ENCODE measurements around the gene BBS4.

Gene BBS4

DNA sequence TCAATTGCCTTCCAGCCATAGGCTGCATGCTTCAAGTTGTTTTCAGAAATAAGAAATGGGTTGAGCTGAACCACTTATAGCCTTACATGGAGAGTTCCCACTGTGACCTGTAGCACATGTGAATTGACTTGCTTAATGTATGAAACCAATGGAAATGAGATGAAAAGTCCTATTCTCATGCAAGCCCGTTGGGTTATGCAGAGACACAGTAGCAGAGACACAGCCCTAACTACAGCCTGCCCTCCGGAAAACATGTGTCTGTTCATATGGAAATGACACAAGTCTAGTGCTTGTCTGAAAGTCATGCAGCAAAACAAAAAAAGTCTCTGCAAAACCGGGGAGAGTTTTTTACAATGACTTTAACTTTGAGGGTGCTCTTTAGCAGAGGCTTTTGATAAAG, 14.5 kb upstream of the BBS4 start:
- TF ChIP-seq, protein P1, sequence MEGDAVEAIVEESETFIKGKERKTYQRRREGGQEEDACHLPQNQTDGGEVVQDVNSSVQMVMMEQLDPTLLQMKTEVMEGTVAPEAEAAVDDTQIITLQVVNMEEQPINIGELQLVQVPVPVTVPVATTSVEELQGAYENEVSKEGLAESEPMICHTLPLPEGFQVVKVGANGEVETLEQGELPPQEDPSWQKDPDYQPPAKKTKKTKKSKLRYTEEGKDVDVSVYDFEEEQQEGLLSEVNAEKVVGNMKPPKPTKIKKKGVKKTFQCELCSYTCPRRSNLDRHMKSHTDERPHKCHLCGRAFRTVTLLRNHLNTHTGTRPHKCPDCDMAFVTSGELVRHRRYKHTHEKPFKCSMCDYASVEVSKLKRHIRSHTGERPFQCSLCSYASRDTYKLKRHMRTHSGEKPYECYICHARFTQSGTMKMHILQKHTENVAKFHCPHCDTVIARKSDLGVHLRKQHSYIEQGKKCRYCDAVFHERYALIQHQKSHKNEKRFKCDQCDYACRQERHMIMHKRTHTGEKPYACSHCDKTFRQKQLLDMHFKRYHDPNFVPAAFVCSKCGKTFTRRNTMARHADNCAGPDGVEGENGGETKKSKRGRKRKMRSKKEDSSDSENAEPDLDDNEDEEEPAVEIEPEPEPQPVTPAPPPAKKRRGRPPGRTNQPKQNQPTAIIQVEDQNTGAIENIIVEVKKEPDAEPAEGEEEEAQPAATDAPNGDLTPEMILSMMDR (conservative IDR thresholded peaks at IDR 0.05) = no peak
- H3K27ac ChIP-seq = no peak overlapping the region

DNA sequence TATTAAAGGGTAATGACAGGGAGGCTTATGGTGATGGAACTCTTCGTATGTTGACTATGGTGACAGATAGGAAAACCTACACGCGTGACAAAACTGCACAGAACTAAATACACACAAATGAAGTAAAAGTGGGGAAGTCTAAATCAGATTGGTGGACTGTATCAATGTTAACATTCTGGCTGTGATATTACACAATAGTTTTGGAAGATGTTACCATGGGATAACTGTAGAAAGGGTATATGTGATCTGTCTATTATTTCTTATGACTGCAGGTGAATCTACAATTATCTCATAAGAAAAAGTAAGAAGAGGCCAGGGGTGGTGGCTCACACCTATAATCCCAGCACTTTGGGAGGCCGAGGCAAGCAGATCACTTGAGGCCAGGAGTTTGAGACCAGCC, 9.2 kb upstream of the BBS4 start:
- TF ChIP-seq, protein P1 (conservative IDR thresholded peaks at IDR 0.05) = no peak
- H3K27ac ChIP-seq = no peak overlapping the region

DNA sequence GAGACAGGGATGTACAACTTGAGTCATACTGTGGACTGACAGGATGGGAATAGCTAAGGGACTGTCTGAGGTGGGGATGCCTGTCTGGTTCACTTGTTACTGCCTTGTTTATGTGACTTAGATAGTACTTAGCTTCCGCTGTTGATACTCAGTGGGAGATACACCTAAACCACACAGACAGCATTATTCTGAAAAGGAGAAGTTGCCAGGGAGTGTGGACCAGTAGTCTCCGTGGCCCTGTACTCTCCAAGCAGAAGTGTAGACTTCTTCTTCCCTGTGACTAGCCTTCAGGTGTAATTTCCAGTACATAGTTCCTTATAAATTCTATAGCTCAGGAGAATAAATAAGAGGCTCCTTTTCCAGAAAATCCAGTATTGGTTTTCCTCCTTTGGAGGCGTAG, 5.1 kb upstream of the BBS4 start:
- TF ChIP-seq, protein P1 (conservative IDR thresholded peaks at IDR 0.05) = no peak
- H3K27ac ChIP-seq = no peak overlapping the region

DNA sequence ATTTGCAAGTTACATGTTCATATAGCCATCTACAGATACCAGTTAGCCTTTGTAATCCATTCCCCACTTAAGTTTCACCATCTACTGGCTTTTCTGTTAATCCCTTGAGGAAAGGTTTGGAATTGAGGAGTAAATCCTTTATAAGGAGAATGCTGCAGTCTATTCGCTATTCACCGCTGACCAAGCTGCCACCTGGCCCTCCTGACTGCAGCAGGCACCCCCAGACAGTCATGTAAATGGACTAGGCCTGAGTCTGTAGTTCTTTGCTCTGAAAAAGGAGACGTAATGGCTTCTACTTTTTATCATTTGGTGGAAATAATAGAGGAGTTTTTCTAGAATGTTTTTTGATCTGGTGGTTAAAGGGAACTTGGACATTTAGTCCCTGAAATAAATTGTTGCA, 3.2 kb upstream of the BBS4 start:
- TF ChIP-seq, protein P1 (conservative IDR thresholded peaks at IDR 0.05) = no peak
- H3K27ac ChIP-seq = no peak overlapping the region

DNA sequence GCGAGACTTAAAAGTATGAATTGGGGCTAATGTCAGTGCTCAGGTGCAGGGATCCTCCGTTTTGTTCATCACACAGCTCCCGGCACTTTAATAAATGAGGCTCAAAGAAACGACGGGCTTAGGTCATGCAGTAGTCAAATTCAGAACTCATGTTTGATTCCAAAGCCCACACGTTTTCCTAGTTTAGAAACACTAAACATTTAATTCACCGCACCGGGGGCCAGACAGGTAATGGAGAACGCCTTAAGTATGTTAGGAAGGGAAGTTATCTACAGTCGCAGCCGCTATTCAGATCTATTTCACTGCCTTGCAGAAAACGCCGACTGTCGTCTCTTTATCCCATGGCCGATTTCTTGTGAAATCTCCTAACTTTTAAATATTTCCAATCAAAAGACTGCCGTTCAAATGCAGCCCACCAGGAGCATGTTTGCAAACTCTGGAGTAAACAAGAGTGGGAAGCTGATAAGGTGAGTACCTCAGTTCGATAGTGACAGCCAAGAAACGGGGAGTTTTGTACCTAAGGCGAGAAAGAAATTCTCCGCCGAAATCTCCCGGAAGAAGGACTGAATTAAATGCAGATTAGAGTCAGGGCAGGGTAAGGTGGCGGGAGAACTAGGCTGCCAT, 594 bp upstream of the BBS4 start:
- TF ChIP-seq, protein P1 (conservative IDR thresholded peaks at IDR 0.05) = no peak
- H3K27ac ChIP-seq = peak overlapping the region; percentile 88

DNA sequence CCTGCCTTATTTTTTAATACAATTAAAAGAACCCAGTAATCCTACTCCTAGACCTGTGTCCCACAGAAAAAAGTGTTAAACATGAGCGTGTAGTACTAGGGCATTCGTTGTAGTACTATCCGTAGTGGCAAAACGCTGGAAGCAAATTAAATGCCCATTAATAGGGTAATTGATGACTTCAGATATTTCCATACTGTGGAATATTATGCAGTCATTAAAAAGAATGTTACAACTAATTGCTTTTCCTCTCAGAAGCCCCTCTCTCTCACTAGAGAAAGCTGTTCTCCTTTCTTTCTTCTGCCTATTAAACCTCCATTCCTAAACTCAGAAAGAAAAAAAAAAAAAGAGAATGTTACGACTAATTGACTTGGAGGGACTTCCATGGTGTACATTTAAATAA, 2.7 kb downstream of the BBS4 start:
- TF ChIP-seq, protein P1 (conservative IDR thresholded peaks at IDR 0.05) = no peak
- H3K27ac ChIP-seq = no peak overlapping the region

DNA sequence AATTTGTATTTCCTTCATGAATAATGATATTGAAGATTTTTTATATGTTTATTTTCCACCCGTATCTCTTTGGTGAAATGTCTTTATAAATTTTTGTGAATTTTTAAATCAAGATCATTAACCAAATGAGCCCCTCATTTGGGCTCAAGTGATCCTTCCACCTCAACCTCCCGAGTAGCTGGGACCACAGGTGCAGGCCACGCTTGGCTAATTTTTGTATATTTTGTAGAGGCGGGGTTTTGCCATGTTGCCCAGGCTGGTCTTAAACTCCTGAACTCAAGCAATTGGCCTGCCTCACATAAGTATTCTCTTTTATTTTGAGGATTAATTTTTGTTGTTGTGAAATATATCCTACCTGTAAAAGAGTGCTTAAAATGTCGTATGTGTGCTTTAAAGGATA, 4.9 kb downstream of the BBS4 start:
- TF ChIP-seq, protein P1 (conservative IDR thresholded peaks at IDR 0.05) = no peak
- H3K27ac ChIP-seq = no peak overlapping the region

All from VCaP (cell line).